ENCODE results near the gene C6orf141.
"Not testable (repeated sequence)": the region's sequence is repeated elsewhere in the genome, so short reads cannot be mapped to it uniquely, and the experiment has no call there.

Gene C6orf141

GRCh38 chr6:49570474-49571079 is 20.1 kb downstream of the C6orf141 start:
- H2AFZ ChIP-seq: no peak overlapping the region
- no peaks in the 10 kb centered on the region for H3K36me3 ChIP-seq (ENCODE audit: control insufficient read depth, insufficient read depth, low read length)
- no peak for TF ChIP-seq CTCF (IDR thresholded peaks at IDR 0.05)
- no peak overlapping the region for H3K9ac ChIP-seq
- no peaks in the 10 kb centered on the region for H3K79me2 ChIP-seq
- H3K9me3 ChIP-seq (ENCODE audit: control insufficient read depth, low read length): no peaks in the 10 kb centered on the region
- H3K27ac ChIP-seq: no peak overlapping the region
- no peaks in the 10 kb centered on the region for H3K27me3 ChIP-seq (ENCODE audit: control insufficient read depth, insufficient read depth, low read length)
- no peaks in the 10 kb centered on the region for H3K4me1 ChIP-seq
- no peak overlapping the region for H3K4me3 ChIP-seq (ENCODE audit: low read depth, low read length)
- no peak overlapping the region for H3K4me2 ChIP-seq (ENCODE audit: low read length)

GRCh38 chr6:49576618-49577017 is 26.1 kb downstream of the C6orf141 start:
- Histone ChIP-seq H3K36me3 (ENCODE audit: control insufficient read depth, insufficient read depth, low read length) (no peaks in the 10 kb centered on the region), H3K27me3 (ENCODE audit: control insufficient read depth, insufficient read depth, low read length) (no peaks in the 10 kb centered on the region), H3K4me3 (ENCODE audit: low read depth, low read length) (no peak overlapping the region), H3K9ac (no peak overlapping the region), H3K9me3 (ENCODE audit: control insufficient read depth, low read length) (no peaks in the 10 kb centered on the region), H3K27ac (no peak overlapping the region), H3K4me2 (ENCODE audit: low read length) (no peak overlapping the region), H3K79me2 (no peaks in the 10 kb centered on the region), H2AFZ (no peak overlapping the region), H3K4me1 (no peaks in the 10 kb centered on the region)
- no peak for TF ChIP-seq CTCF (IDR thresholded peaks at IDR 0.05)

GRCh38 chr6:49579649-49580048 is 29.2 kb downstream of the C6orf141 start:
- Histone ChIP-seq H3K4me2 (ENCODE audit: low read length) (no peak overlapping the region), H3K27me3 (ENCODE audit: control insufficient read depth, insufficient read depth, low read length) (no peaks in the 10 kb centered on the region), H3K79me2 (no peaks in the 10 kb centered on the region), H2AFZ (no peak overlapping the region), H3K36me3 (ENCODE audit: control insufficient read depth, insufficient read depth, low read length) (no peaks in the 10 kb centered on the region), H3K9me3 (ENCODE audit: control insufficient read depth, low read length) (no peaks in the 10 kb centered on the region), H3K27ac (no peak overlapping the region), H3K4me1 (no peaks in the 10 kb centered on the region), H3K9ac (no peak overlapping the region), H3K4me3 (ENCODE audit: low read depth, low read length) (no peak overlapping the region)
- TF ChIP-seq CTCF (IDR thresholded peaks at IDR 0.05): no peak

- H3K4me3 ChIP-seq (ENCODE audit: low read depth, low read length): no peak overlapping the region
- no peaks in the 10 kb centered on the region for H3K36me3 ChIP-seq (ENCODE audit: control insufficient read depth, insufficient read depth, low read length)
- no peak overlapping the region for H3K9ac ChIP-seq
- H3K79me2 ChIP-seq: no peaks in the 10 kb centered on the region
- H3K27ac ChIP-seq: no peak overlapping the region
- no peaks in the 10 kb centered on the region for H3K9me3 ChIP-seq (ENCODE audit: control insufficient read depth, low read length)
- no peaks in the 10 kb centered on the region for H3K27me3 ChIP-seq (ENCODE audit: control insufficient read depth, insufficient read depth, low read length)
- no peaks in the 10 kb centered on the region for H3K4me1 ChIP-seq
- no peak overlapping the region for H3K4me2 ChIP-seq (ENCODE audit: low read length)
- no peak overlapping the region for H2AFZ ChIP-seq
- no peak for TF ChIP-seq CTCF (IDR thresholded peaks at IDR 0.05)
Measured at GRCh38 chr6:49582529-49582928, 32.1 kb downstream of the C6orf141 start.

- not testable (repeated sequence) for H3K4me3 ChIP-seq (ENCODE audit: low read depth, low read length); H3K9me3 ChIP-seq (ENCODE audit: control insufficient read depth, low read length); H3K4me2 ChIP-seq (ENCODE audit: low read length); H3K9ac ChIP-seq; H3K27me3 ChIP-seq (ENCODE audit: control insufficient read depth, insufficient read depth, low read length); H3K27ac ChIP-seq; H3K79me2 ChIP-seq; H2AFZ ChIP-seq; H3K4me1 ChIP-seq; H3K36me3 ChIP-seq (ENCODE audit: control insufficient read depth, insufficient read depth, low read length)
Measured at GRCh38 chr6:49587262-49587661, 36.8 kb downstream of the C6orf141 start.
